GM20000 (cell line): ENCODE results near the gene S100A5.

Experiments
- DNase-seq: peaks from one replicate; pipeline ENCODE4 v3.0.0; 2012; ENCODE audit warnings: low spot score
- TF ChIP-seq, protein P1 (sequence below): IDR thresholded peaks from 2 replicates; pipeline ENCODE4 v1.5.1; 2012; ENCODE audit warnings: mild to moderate bottlenecking, control low read depth; ENCODE audit errors: extremely low read depth, missing control alignments

The S100A5 gene

DNA sequence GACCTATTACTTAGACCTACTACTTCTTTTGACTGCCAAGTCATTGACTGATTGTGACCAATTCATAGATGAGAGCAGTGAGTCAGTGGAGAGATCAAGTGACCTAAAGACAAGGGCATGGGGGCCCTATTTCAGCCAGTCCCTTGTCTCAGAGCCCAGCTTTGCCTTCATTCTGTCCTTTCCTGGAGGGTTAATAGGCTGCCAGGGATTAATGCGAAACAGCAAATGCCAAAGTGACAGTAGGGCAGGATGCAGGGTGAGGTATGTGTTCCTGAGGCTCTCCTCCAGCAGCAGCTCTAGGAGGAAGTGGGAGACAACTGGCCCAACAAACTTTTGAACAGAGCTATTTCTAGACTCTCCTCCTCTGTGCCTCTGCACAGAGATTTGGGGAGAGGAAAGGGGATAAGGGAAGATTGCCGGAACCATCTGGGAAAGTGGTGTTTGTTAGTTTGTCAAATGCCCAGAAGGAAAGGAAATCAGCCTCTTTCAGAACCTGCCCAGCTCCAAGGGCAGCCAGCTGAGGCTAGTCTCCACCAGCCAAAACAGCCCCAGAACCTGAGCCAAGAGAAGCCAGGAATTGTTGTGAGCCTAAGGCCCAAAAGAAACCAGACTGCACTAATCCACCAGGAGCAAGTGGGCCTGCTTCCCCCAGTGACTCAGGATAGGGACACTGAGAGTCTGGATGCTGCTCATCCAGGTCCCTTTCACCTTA, 13.3 kb upstream of the S100A5 start:
- no peak for DNase-seq
- TF ChIP-seq, protein P1, sequence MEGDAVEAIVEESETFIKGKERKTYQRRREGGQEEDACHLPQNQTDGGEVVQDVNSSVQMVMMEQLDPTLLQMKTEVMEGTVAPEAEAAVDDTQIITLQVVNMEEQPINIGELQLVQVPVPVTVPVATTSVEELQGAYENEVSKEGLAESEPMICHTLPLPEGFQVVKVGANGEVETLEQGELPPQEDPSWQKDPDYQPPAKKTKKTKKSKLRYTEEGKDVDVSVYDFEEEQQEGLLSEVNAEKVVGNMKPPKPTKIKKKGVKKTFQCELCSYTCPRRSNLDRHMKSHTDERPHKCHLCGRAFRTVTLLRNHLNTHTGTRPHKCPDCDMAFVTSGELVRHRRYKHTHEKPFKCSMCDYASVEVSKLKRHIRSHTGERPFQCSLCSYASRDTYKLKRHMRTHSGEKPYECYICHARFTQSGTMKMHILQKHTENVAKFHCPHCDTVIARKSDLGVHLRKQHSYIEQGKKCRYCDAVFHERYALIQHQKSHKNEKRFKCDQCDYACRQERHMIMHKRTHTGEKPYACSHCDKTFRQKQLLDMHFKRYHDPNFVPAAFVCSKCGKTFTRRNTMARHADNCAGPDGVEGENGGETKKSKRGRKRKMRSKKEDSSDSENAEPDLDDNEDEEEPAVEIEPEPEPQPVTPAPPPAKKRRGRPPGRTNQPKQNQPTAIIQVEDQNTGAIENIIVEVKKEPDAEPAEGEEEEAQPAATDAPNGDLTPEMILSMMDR: no peak

DNA sequence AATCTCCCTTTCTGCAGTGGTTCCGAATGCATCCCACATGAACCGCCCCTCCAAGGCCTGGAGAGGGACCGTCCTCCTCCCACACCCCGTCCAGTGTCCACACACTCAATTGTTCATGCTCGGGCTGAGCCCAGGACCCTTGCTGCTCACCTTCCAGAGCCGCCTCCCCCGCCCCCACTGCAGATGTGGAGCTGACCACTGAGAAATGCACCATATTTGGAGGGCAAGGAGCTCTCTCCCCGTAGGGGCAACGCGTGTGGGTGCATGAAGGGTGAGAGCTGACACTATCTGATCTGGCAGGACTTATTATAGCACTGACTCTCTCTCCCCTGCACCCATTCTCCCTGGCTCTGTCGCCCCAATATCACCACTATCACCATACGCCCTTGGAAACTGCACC, 12.4 kb upstream of the S100A5 start:
- TF ChIP-seq, protein P1: no peak
- no peak for DNase-seq

DNA sequence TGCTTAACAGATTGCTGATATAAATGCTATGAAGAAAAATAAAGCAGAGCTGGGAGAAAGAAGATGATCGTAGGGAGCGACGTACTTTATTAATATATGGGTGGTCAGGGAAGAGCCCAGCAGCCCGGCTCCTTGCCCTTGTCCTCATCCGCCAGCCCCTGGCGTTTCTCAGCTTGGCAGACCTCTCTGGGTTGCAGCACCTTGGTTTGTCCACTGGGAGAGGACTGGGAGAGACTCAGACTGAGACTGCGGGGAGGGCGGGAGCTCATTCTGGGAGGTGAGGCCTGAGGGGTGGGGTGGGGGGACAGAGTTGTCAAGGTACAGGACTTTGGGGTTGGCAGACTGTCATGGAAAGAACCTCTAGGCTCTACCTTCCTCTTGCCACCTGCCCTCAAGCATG, 11.6 kb upstream of the S100A5 start:
- TF ChIP-seq, protein P1: no peak
- no peak for DNase-seq

DNA sequence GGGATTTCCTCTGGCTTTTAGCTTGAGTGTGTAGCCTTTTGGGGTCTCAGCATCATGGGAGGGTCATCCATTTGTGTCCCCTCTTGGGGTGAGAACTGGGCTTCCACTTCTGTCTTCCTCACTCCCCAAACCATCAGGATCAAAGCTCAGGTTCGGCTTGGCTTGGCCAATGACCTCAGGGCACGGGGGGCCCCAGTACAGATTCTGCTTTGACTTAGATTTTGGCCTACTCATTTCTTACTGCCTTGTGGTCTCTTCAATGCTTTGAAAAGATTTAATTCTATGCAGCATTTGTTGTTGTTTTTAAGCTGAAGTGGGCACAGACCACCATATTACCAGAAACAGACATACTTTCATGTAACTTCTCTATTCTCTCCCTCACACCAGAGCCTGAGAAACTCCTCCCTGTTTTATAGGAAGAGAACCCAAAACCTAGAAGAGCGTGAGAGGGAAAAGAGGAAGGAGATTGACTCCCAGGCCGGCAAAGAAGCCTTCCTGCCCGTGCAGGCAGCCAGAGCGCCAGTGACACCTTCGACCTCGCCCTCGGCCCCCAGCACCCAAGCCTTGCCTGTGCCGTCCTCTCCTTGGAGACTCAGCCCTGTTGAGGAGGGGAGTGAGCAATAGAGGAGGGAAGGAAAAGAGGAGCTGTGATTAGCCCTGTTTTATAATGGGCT, 10.2 kb upstream of the S100A5 start:
- TF ChIP-seq, protein P1: no peak
- DNase-seq: no peak

DNA sequence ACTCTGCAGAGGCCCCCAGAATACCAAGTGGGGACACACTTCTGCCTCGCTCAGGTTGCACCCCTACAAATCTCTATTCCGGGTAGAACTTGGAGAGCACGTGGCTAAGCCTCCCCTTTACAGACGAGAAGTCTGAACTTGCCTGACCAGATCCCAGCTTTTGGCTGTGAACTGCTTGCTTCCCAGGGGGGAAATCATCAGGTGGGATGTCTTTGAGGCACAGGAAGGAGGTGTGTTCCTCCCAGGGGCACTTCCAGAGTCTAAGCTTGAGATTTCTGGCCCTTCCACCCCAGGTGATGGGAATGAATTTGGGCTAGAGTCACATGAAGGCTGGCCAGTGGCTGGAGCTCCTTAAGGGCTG, 9.6 kb upstream of the S100A5 start:
- DNase-seq: no peak
- TF ChIP-seq, protein P1: no peak

DNA sequence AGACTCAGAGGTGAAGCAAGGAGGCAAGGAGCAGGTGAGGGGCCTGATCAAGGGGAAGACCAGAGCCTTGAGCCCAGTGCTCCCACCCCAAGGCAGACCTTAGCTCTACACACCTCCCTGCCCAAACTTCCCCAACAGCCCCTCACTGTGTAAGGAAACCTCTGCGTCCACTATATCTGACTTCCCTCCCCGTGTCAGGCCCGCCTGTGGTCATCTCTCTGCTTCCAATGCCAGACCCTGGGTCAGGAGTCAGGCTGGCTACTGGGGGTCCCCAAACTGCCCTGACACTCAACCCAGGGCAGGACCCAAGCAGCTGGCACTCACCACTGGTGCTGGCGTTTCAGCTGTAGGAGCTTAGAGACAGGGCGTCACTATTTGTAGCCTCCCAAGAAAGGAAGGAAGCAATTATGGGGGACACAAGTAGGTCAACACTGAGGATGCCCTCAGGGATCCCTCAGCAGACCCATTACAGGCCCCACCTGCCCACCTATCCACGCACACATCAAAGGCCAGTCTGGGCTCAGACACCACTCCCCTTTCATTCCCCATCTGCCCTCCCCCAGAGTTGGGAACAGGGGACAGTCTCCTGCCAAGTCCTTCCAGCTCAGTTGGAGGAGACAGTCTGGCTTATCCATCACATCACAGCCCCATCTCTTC, 9.1 kb upstream of the S100A5 start:
- TF ChIP-seq, protein P1: no peak
- no peak for DNase-seq
